HCT116 (cell line): ENCODE measurements around the gene FABP1. TPM values are rescaled to one million over a fixed set of nuclear protein-coding genes. Genes with fewer than 3 reads are reported as not detected.

Source experiments
- ATAC-seq: fragments of 200-7000 bp; cut with Tn5 transposase; 2 replicates; pipeline ENCODE4 v1.9.1; 2020; ENCODE audit warnings: mild to moderate bottlenecking, moderate library complexity
- BruUV-seq: library from RNA; stranded (reverse); fragments of 400-500 nt; replicated peaks from 2 replicates; lab custom pipeline; 2021; lab: Mats Ljungman, UMichigan
- CTCF ChIA-PET: fragments of 300-600 bp; sonication (Branson Sonifier 250); formaldehyde crosslinking; loops from one replicate; lab custom pipeline; 2021; ENCODE audit warnings: antibody characterized with exemption; lab: Charles Lee
- POLR2A ChIA-PET: fragments of 300-600, 350-600 bp; sonication (Branson Sonifier 250); formaldehyde crosslinking; loops from one replicate; lab custom pipeline; 2021; ENCODE audit warnings: antibody characterized with exemption; lab: Charles Lee
- RAD21 ChIA-PET, 2 experiments: fragments of 300-600 bp; sonication (Branson Sonifier 250); formaldehyde crosslinking; loops; one replicate each; lab custom pipeline; 2023; ENCODE audit warnings: low total read pairs in 2 of 2; ENCODE audit not compliant: uncharacterized antibody in 2 of 2, unreplicated experiment in 2 of 2, low non-redundant PET in 1 of 2; lab: Charles Lee
- DNase-seq: peaks from one replicate; pipeline ENCODE4 v3.0.0-alpha.2; 2010; ENCODE audit warnings: low read depth, low spot score
- H2AFZ ChIP-seq: fragments of 200-600 bp; shearing (Covaris generic), sonication (generic); 2 replicates; pipeline ENCODE4 v1.6.1; 2017; ENCODE audit warnings: low read depth, mixed run types, mixed read lengths, antibody characterized with exemption, low read length; ENCODE audit not compliant: poor library complexity, severe bottlenecking
- H3K27ac ChIP-seq: 2 replicates; pipeline ENCODE4 v1.5.1; 2012; ENCODE audit warnings: low read depth, low read length
- H3K27me3 ChIP-seq: fragments of 200-600 bp; sonication (generic); 2 replicates; pipeline ENCODE4 v1.6.1; 2016; ENCODE audit warnings: mixed run types, low read length, mixed read lengths; ENCODE audit not compliant: insufficient read depth
- H3K36me3 ChIP-seq, 2 experiments: fragments of 200-500 bp in 1 of 2; fragments of 200-600 bp in 1 of 2; sonication (Bioruptor generic) in 1 of 2; sonication (generic) in 1 of 2; 2 replicates each; pipeline versions ENCODE4 v1.5.1 to v1.6.1; 2014 to 2016; ENCODE audit warnings: low read length in 2 of 2, inconsistent platforms in 1 of 2, mixed read lengths in 1 of 2, mixed run types in 1 of 2; ENCODE audit not compliant: insufficient read depth in 2 of 2, control insufficient read depth in 1 of 2
- H3K4me1 ChIP-seq, 2 experiments: fragments of 200-600 bp in 1 of 2; sonication (generic) in 1 of 2; 2 replicates each; pipeline versions ENCODE4 v1.5.1 to v1.6.1; 2012 to 2017; ENCODE audit warnings: low read length in 2 of 2, inconsistent platforms in 1 of 2, mild to moderate bottlenecking in 1 of 2, mixed read lengths in 1 of 2, mixed run types in 1 of 2, moderate library complexity in 1 of 2; ENCODE audit not compliant: insufficient read depth in 2 of 2, control insufficient read depth in 1 of 2
- H3K4me2 ChIP-seq: fragments of 200-600 bp; sonication (generic); 2 replicates; pipeline ENCODE4 v1.6.1; 2017; ENCODE audit warnings: mixed run types, low read length, mixed read lengths
- H3K4me3 ChIP-seq, 2 experiments: fragments of 200-600 bp in 1 of 2; sonication (generic) in 1 of 2; replicated peaks in 1 of 2; 2 replicates each; pipeline ENCODE4 v1.5.1; 2011 to 2016; ENCODE audit warnings: low read length in 2 of 2, control low read depth in 1 of 2, low read depth in 1 of 2, mild to moderate bottlenecking in 1 of 2, mixed read lengths in 1 of 2, mixed run types in 1 of 2
- H3K79me2 ChIP-seq: fragments of 200-600 bp; sonication (generic); 2 replicates; pipeline ENCODE4 v1.6.1; 2017; ENCODE audit warnings: mild to moderate bottlenecking, mixed run types, low read length, moderate library complexity, mixed read lengths; ENCODE audit not compliant: insufficient read depth
- H3K9ac ChIP-seq: fragments of 200-600 bp; sonication (generic); 2 replicates; pipeline ENCODE4 v1.6.1; 2016; ENCODE audit warnings: low read length, mixed read lengths
- H3K9me2 ChIP-seq: fragments of 200-600 bp; sonication (generic), shearing (Covaris generic); 2 replicates; pipeline ENCODE4 v1.6.1; 2017; ENCODE audit warnings: mixed run types, mild to moderate bottlenecking, moderate library complexity; ENCODE audit not compliant: insufficient read depth
- H3K9me3 ChIP-seq, 2 experiments: fragments of 200-500 bp in 1 of 2; fragments of 200-600 bp in 1 of 2; sonication (Bioruptor generic) in 1 of 2; sonication (generic) in 1 of 2; 2 replicates each; pipeline ENCODE4 v1.6.1; 2014 to 2017; ENCODE audit warnings: low read length in 2 of 2, mixed read lengths in 2 of 2, inconsistent platforms in 1 of 2, low read depth in 1 of 2, mild to moderate bottlenecking in 1 of 2, mixed run types in 1 of 2, moderate library complexity in 1 of 2; ENCODE audit not compliant: control insufficient read depth in 1 of 2, insufficient read depth in 1 of 2
- H4K20me1 ChIP-seq: fragments of 200-600 bp; sonication (generic), shearing (Covaris generic); 2 replicates; pipeline ENCODE4 v1.6.1; 2017; ENCODE audit warnings: mixed run types, mild to moderate bottlenecking, moderate library complexity; ENCODE audit not compliant: insufficient read depth
- ATF3 ChIP-seq: IDR thresholded peaks from 2 replicates; pipeline ENCODE4 v1.6.1; 2012
- CBX3 ChIP-seq: IDR thresholded peaks from 2 replicates; pipeline ENCODE4 v1.6.1; 2012; ENCODE audit warnings: low read depth
- CEBPB ChIP-seq: IDR thresholded peaks from 2 replicates; pipeline ENCODE4 v1.6.1; 2012; ENCODE audit warnings: low read depth
- CTCF ChIP-seq, 3 experiments: fragments of 200-600 bp in 1 of 3; sonication (generic) in 1 of 3; IDR thresholded peaks in 2 of 3; conservative IDR thresholded peaks in 1 of 3; 2 replicates each; pipeline ENCODE4 v1.5.1; 2012 to 2017; ENCODE audit warnings: low read depth in 2 of 3, low read length in 2 of 3, antibody characterized with exemption in 1 of 3, borderline replicate concordance in 1 of 3, control low read depth in 1 of 3, mild to moderate bottlenecking in 1 of 3, mixed read lengths in 1 of 3, mixed run types in 1 of 3, moderate library complexity in 1 of 3; ENCODE audit not compliant: insufficient read depth in 1 of 3
- ELF1 ChIP-seq: IDR thresholded peaks from 2 replicates; pipeline ENCODE4 v1.6.1; 2012; ENCODE audit warnings: low read depth, borderline replicate concordance
- JUND ChIP-seq: IDR thresholded peaks from 2 replicates; pipeline ENCODE4 v1.6.1; 2012
- POLR2A ChIP-seq: IDR thresholded peaks from 2 replicates; pipeline ENCODE4 v1.7.0; 2011; ENCODE audit warnings: borderline replicate concordance; ENCODE audit not compliant: insufficient read depth, insufficient read length; ENCODE audit errors: extremely low read depth
- POLR2AphosphoS5 ChIP-seq: IDR thresholded peaks from 2 replicates; pipeline ENCODE4 v1.6.1; 2011; ENCODE audit warnings: mild to moderate bottlenecking, low read depth, low read length, moderate library complexity
- RAD21 ChIP-seq: IDR thresholded peaks from 2 replicates; pipeline ENCODE4 v1.6.1; 2012; ENCODE audit warnings: low read depth, mild to moderate bottlenecking
- SIN3A ChIP-seq: IDR thresholded peaks from 2 replicates; pipeline ENCODE4 v1.6.1; 2012; ENCODE audit warnings: low read depth
- TCF7L2 ChIP-seq: IDR thresholded peaks from 2 replicates; pipeline ENCODE4 v1.7.0; 2011; ENCODE audit warnings: borderline replicate concordance, inconsistent platforms; ENCODE audit not compliant: insufficient read depth, insufficient read length; ENCODE audit errors: extremely low read depth
- YY1 ChIP-seq: IDR thresholded peaks from 2 replicates; pipeline ENCODE4 v1.6.1; 2011; ENCODE audit warnings: low read length, low read depth, moderate library complexity, mild to moderate bottlenecking; ENCODE audit not compliant: insufficient replicate concordance; ENCODE audit errors: extremely low read depth
- ZBTB33 ChIP-seq: IDR thresholded peaks from 2 replicates; pipeline ENCODE4 v1.6.1; 2011; ENCODE audit warnings: mild to moderate bottlenecking, low read length, moderate library complexity; ENCODE audit not compliant: insufficient replicate concordance; ENCODE audit errors: extremely low read depth
- ZNF274 ChIP-seq: fragments of 200-500 bp; sonication (Bioruptor generic); IDR thresholded peaks from 2 replicates; pipeline ENCODE4 v1.6.1; 2014; ENCODE audit warnings: mild to moderate bottlenecking, low read depth, low read length, inconsistent platforms
- intact Hi-C: fragments of 100-400 bp; cut with micrococcal nuclease; formaldehyde crosslinking; loops from 2 replicates; pipeline ENCODE4 v1.10.0; 2022
- total RNA-seq: library from RNA; stranded (reverse); gene quantifications from one replicate; pipeline ENCODE4 v1.2.1, GENCODE V29; 2021; ENCODE audit not compliant: unreplicated experiment

Gene FABP1
- total RNA-seq, 1 experiment from 2014 or later = 0.61 TPM

- ChIA-PET CTCF (no interaction called here), RAD21 (no interaction called here), POLR2A (interaction anchor here (1.1 kb wide), 1 partner anchor 17 kb away, joined by 3 read pairs; no protein-coding TSS in a partner anchor)
- Histone ChIP-seq H3K36me3 (no peaks in the 10 kb centered on the region), H3K9ac (no peak overlapping the region), H3K4me1 (no peaks in the 10 kb centered on the region), H3K9me3 (no peaks in the 10 kb centered on the region), H3K4me3 (no peak overlapping the region), H3K79me2 (no peaks in the 10 kb centered on the region), H4K20me1 (no peaks in the 10 kb centered on the region), H3K27me3 (peaks cover 12% of the 10 kb centered on the region; the same call in 1 of the 2 replicates), H3K4me2 (no peak overlapping the region), H3K9me2 (no peaks in the 10 kb centered on the region), H3K27ac (no peak overlapping the region), H2AFZ (no peak overlapping the region)
- intact Hi-C loops = no loop called here
- ATAC-seq (no peak), DNase-seq (no peak)
- TF ChIP-seq ZBTB33 (no peak), POLR2AphosphoS5 (no peak), TCF7L2 (no peak), ZNF274 (no peak), CBX3 (no peak), CTCF (IDR thresholded peaks at IDR 0.05 in 2 of 3, conservative IDR thresholded peaks at IDR 0.05 in 1 of 3; ENCODE audit: borderline replicate concordance in 1 of 3, insufficient read depth in 1 of 3, low read depth in 2 of 3, low read length in 2 of 3) (no peak), SIN3A (no peak), YY1 (no peak), RAD21 (no peak), ELF1 (no peak), JUND (no peak), CEBPB (no peak), POLR2A (no peak), ATF3 (no peak)
- BruUV-seq = no TSS peak
Observed at GRCh38 chr2:88117973-88118372, 9.9 kb downstream of the FABP1 start.
